ENCODE data around the gene OAS3.

- no peak for TF ChIP-seq CTCF (IDR thresholded peaks at IDR 0.05)
- TF ChIP-seq EZH2 (IDR thresholded peaks at IDR 0.05; ENCODE audit: borderline replicate concordance, insufficient read depth, low read depth, low read length, poor library complexity, severe bottlenecking), result no peak
These were observed 4.3 kb downstream of the OAS3 start for GRCh38 chr12:112942572-112942971.
